ENCODE results near the gene SH3GLB2. TPM values are rescaled to one million over a fixed set of nuclear protein-coding genes. Genes with fewer than 3 reads are reported as not detected.
"Not testable (repeated sequence)": the region's sequence is repeated elsewhere in the genome, so short reads cannot be mapped to it uniquely, and the experiment has no call there.

Gene SH3GLB2
- total RNA-seq, 1 donor from 2014 or later: 138 TPM

DNA sequence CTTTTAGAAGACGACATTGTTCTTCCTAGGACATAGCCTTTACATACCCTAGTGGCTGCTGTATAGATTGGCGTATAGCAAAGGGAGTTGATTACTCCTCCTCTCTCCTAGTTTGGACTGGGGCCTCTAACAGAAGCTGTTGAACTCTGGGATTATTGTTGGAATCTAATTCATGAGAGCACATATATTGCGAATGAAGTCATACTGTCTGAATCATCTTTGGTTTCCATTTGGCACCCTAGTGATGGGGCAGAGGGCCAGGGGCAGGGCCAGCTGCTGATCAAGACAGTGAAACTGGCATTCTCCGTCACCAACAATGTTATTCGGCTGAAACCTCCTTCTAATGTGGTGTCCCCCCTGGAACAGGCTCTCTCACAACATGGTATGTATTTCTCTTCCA is 40.3 kb downstream of the SH3GLB2 start:
- Histone ChIP-seq H3K27me3 (no peaks in the 10 kb centered on the region), H3K4me1 (peaks cover 0 to 7% of the 10 kb centered on the region in 2 donors), H3K27ac (peak overlapping the region; percentile 52 to 67), H3K36me3 (peaks cover 49 to 59% of the 10 kb centered on the region in 2 donors), H3K4me3 (peak overlapping the region in 1 of 2 donors; percentile 31), H3K9me3 (no peaks in the 10 kb centered on the region)
- intact Hi-C loops (cut with DNase I): loop anchor here (2.0 kb wide), 1 partner anchor 19 kb away; no protein-coding TSS in a partner anchor
- TF ChIP-seq, protein P1, sequence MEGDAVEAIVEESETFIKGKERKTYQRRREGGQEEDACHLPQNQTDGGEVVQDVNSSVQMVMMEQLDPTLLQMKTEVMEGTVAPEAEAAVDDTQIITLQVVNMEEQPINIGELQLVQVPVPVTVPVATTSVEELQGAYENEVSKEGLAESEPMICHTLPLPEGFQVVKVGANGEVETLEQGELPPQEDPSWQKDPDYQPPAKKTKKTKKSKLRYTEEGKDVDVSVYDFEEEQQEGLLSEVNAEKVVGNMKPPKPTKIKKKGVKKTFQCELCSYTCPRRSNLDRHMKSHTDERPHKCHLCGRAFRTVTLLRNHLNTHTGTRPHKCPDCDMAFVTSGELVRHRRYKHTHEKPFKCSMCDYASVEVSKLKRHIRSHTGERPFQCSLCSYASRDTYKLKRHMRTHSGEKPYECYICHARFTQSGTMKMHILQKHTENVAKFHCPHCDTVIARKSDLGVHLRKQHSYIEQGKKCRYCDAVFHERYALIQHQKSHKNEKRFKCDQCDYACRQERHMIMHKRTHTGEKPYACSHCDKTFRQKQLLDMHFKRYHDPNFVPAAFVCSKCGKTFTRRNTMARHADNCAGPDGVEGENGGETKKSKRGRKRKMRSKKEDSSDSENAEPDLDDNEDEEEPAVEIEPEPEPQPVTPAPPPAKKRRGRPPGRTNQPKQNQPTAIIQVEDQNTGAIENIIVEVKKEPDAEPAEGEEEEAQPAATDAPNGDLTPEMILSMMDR (IDR thresholded peaks at IDR 0.05): no peak
- DNase-seq (ENCODE audit: low spot score in 2 of 2): peak in 1 of 2 donors; percentile 88

DNA sequence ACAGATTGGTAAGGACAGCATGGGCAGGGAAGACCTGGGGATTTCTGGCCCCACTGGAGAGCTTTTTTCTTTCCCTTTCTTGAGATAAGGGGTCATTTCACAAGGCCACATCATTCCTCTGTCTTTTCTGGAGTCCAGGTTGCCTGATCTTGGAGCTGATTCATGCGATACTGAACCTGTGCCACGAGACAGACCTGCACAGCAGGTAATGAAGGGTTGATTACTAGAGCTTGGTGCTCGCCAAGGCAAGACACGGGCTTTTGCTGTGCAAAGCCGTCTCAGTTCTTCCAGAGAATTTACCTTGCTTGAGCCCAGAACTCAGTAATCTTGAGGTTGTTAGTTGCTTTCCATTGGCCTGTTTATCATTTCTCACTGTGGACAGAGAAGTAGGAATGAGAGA is 41.5 kb downstream of the SH3GLB2 start:
- H3K4me3 ChIP-seq: no peak overlapping the region
- peaks cover 58 to 69% of the 10 kb centered on the region in 2 donors for H3K36me3 ChIP-seq
- H3K27me3 ChIP-seq: no peaks in the 10 kb centered on the region
- no peaks in the 10 kb centered on the region for H3K9me3 ChIP-seq
- TF ChIP-seq, protein P1 (IDR thresholded peaks at IDR 0.05): no peak
- peaks cover 0 to 7% of the 10 kb centered on the region in 2 donors for H3K4me1 ChIP-seq
- peak overlapping the region in 1 of 2 donors; percentile 4 for H3K27ac ChIP-seq
- intact Hi-C loops (cut with DNase I): loop anchor here (2.0 kb wide), 1 partner anchor 20 kb away; no protein-coding TSS in a partner anchor
- DNase-seq (ENCODE audit: low spot score in 2 of 2): no peak

DNA sequence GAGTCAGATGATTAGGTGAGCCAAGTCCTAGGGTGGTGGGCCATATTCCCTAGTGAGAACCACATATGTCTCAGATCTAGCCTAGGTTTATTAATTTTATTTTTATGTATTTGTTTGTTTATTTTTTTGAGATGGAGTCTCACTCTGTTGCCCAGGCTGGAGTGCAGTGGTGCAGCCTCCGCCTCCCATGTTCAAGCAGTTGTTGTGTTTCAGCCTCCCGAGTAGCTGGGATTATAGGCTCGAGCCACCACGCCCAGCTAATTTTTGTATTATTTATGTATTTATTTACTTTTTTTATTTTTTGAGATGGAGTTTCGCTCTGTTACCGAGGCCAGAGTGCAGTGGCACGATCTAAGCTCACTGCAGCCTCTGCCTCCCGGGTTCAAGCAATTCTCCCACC is 44.6 kb downstream of the SH3GLB2 start:
- no peaks in the 10 kb centered on the region for H3K27me3 ChIP-seq
- no peak for DNase-seq (ENCODE audit: low spot score in 2 of 2)
- intact Hi-C loops (cut with DNase I): no loop called here
- H3K9me3 ChIP-seq: no peaks in the 10 kb centered on the region
- no peak overlapping the region for H3K27ac ChIP-seq
- TF ChIP-seq, protein P1 (IDR thresholded peaks at IDR 0.05): no peak
- H3K4me3 ChIP-seq: no peak overlapping the region
- peaks cover 0 to 7% of the 10 kb centered on the region in 2 donors for H3K4me1 ChIP-seq
- H3K36me3 ChIP-seq: peaks cover 72 to 86% of the 10 kb centered on the region in 2 donors

DNA sequence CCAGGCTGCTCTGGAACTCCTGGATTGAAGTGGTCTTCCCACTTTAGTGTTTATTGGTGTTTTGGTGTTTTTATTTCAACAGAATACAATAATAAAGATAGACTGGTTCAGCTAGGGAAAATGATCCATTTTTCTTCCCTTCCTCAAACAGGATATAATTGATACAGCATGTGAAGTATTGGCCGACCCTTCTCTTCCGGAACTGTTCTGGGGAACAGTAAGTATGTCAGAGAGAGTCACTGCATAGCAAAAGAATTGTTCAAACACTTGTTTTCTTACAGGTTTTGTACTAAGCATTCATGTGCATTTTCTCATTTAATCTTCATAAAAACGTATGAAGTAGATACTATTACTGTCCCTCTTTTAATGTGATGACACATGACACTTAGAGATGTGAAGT is 49.0 kb downstream of the SH3GLB2 start:
- Histone ChIP-seq H3K4me1 (no peaks in the 10 kb centered on the region), H3K27me3 (no peaks in the 10 kb centered on the region), H3K36me3 (peaks cover 69 to 91% of the 10 kb centered on the region in 2 donors), H3K9me3 (no peaks in the 10 kb centered on the region), H3K4me3 (no peak overlapping the region), H3K27ac (no peak overlapping the region)
- DNase-seq (ENCODE audit: low spot score in 2 of 2): no peak
- intact Hi-C loops (cut with DNase I): no loop called here
- TF ChIP-seq, protein P1 (IDR thresholded peaks at IDR 0.05): no peak

DNA sequence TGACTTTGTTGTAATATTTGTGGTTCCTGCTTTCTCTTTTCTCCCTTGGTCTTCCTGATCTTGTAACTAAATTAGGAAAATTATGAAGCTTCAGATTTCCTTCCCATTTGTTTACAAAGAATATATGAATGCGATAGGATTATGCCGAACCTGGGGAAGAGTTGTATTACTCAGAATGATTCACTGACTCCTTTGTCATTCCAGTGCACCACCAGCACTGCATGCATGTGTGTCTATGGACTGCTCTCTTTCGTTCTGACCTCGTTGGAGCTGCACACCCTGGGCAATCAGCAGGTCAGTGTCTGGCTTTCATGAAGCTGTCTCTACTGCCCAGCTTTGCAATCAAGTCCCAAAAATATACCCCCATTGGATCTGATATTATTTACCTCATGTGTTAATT is 55.2 kb downstream of the SH3GLB2 start:
- no peaks in the 10 kb centered on the region for H3K27me3 ChIP-seq
- no peak overlapping the region for H3K27ac ChIP-seq
- no peaks in the 10 kb centered on the region for H3K4me1 ChIP-seq
- no peaks in the 10 kb centered on the region for H3K9me3 ChIP-seq
- TF ChIP-seq, protein P1 (IDR thresholded peaks at IDR 0.05): no peak
- no peak overlapping the region for H3K4me3 ChIP-seq
- H3K36me3 ChIP-seq: peaks cover 59 to 92% of the 10 kb centered on the region in 2 donors
- no peak for DNase-seq (ENCODE audit: low spot score in 2 of 2)
- intact Hi-C loops (cut with DNase I): no loop called here

DNA sequence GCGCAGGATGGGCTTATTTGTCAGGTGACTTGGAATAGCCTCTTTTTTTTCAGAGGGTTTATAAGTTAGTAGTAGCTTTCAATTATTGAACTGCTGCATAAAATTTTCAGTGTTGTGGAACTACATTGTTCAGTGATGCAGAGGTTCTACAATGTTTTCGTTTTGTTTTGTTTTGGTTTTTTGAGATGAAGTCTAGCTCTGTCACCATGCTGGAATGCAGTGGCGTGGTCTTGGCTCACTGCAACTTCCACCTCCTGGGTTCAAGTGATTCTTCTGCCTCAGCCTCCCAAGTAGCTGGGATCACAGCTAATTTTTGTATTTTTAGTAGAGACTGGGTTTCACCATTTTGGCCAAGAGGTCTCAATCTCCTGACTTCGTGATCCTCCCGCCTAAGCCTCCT is 58.6 kb downstream of the SH3GLB2 start:
- H3K36me3 ChIP-seq: peaks cover 41 to 71% of the 10 kb centered on the region in 2 donors
- H3K4me1 ChIP-seq: no peaks in the 10 kb centered on the region
- H3K27me3 ChIP-seq: no peaks in the 10 kb centered on the region
- H3K27ac ChIP-seq: no peak overlapping the region
- TF ChIP-seq, protein P1 (IDR thresholded peaks at IDR 0.05): no peak
- H3K4me3 ChIP-seq: no peak overlapping the region
- no peak for DNase-seq (ENCODE audit: low spot score in 2 of 2)
- intact Hi-C loops (cut with DNase I): no loop called here
- no peaks in the 10 kb centered on the region for H3K9me3 ChIP-seq

DNA sequence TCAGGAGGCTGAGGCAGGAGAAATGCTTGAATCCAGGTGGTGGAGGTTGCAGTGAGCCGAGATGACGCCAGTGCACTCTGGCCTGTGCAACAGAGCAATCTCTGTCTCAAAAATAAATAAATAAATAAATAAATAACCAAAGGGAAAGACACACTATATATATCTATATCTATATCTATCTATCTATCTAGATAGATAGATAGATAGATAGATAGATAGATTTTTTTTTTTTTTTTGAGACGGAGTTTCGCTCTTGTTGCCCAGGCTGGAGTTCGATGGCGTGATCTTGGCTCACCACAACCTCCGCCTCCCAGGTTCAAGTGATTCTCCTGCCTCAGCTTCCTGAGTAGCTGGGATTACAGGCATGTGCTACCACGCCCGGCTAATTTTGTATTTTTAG is 66.7 kb downstream of the SH3GLB2 start:
- DNase-seq (ENCODE audit: low spot score in 2 of 2); H3K27me3 ChIP-seq; H3K4me3 ChIP-seq; H3K4me1 ChIP-seq; H3K9me3 ChIP-seq; intact Hi-C loops (cut with DNase I); H3K27ac ChIP-seq: not testable (repeated sequence)
- peaks cover 36 to 66% of the 10 kb centered on the region in 2 donors for H3K36me3 ChIP-seq
